ENCODE data around the gene FXR2.
A peak's percentile ranks its signal among the peaks of the same experiment; 100 is the strongest.
"Not testable (repeated sequence)": the region's sequence is repeated elsewhere in the genome, so short reads cannot be mapped to it uniquely, and the experiment has no call there.

FXR2 gene

GRCh38 chr17:7627250-7628121, 12.8 kb upstream of the FXR2 start, which contains the start of gene SAT2:
TSS of gene SAT2 (minus strand) at chr17:7627821. CDS start at chr17:7627635, 186 bp downstream.
- H3K27ac ChIP-seq (ENCODE audit: low read length): peak within 1 kb of the TSS; percentile 90
- peak within 1 kb of the TSS; percentile 93 to 97 for H3K9ac ChIP-seq (ENCODE audit: low read length in 2 of 2)
- H3K4me1 ChIP-seq (ENCODE audit: control insufficient read depth, insufficient read depth, low read length): peaks cover 12% of the 10 kb centered on the region
- peaks cover 2 to 4% of the 10 kb centered on the region in 2 donors for H3K36me3 ChIP-seq (ENCODE audit: control insufficient read depth in 2 of 2, insufficient read depth in 2 of 2, low read length in 2 of 2)
- H3K27me3 ChIP-seq (ENCODE audit: control insufficient read depth in 1 of 2, insufficient read depth in 2 of 2, low read length in 2 of 2): no peaks in the 10 kb centered on the region
- no peaks in the 10 kb centered on the region for H3K9me3 ChIP-seq (ENCODE audit: control insufficient read depth in 2 of 2, low read length in 2 of 2)
- peak within 1 kb of the TSS; percentile 86 to 87 for H3K4me3 ChIP-seq (ENCODE audit: low read length in 2 of 2)

- Histone ChIP-seq H3K9me3 (ENCODE audit: control insufficient read depth in 2 of 2, low read length in 2 of 2) (no peaks in the 10 kb centered on the region), H3K4me1 (ENCODE audit: control insufficient read depth, insufficient read depth, low read length) (peaks cover 12% of the 10 kb centered on the region), H3K36me3 (ENCODE audit: control insufficient read depth in 2 of 2, insufficient read depth in 2 of 2, low read length in 2 of 2) (peaks cover 2 to 4% of the 10 kb centered on the region in 2 donors), H3K4me3 (ENCODE audit: low read length in 2 of 2) (peak overlapping the region; percentile 86 to 87), H3K9ac (ENCODE audit: low read length in 2 of 2) (peak overlapping the region; percentile 93 to 97), H3K27ac (ENCODE audit: low read length) (peak overlapping the region; percentile 90), H3K27me3 (ENCODE audit: control insufficient read depth in 1 of 2, insufficient read depth in 2 of 2, low read length in 2 of 2) (no peaks in the 10 kb centered on the region)
These were observed 12.2 kb upstream of the FXR2 start for GRCh38 chr17:7626956-7627249.

DNA sequence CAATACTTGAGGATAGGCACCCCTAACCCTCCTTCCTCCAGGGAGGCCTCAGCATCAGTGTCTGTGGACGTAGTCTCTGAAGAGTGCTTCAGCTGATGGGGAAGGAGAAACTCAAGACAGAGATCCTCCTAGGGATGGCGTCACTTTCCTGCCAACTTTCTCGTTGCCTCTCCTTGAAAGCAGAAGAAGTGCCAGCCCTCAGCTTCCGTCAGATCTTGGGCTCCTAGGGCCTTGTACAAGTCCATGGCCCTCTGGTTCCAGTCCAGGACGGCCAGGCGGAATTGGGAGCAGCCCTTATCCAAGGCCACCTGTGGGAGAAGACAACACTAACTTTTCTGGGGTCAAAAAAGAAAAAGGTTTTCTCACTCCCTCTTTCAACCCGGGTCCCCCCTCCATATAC, 11.6 kb upstream of the FXR2 start:
- H3K27ac ChIP-seq (ENCODE audit: low read length): peak overlapping the region; percentile 90
- H3K9me3 ChIP-seq (ENCODE audit: control insufficient read depth in 2 of 2, low read length in 2 of 2): no peaks in the 10 kb centered on the region
- H3K4me1 ChIP-seq (ENCODE audit: control insufficient read depth, insufficient read depth, low read length): peaks cover 12% of the 10 kb centered on the region
- no peaks in the 10 kb centered on the region for H3K27me3 ChIP-seq (ENCODE audit: control insufficient read depth in 1 of 2, insufficient read depth in 2 of 2, low read length in 2 of 2)
- H3K9ac ChIP-seq (ENCODE audit: low read length in 2 of 2): peak overlapping the region; percentile 93 to 97
- peaks cover 2 to 4% of the 10 kb centered on the region in 2 donors for H3K36me3 ChIP-seq (ENCODE audit: control insufficient read depth in 2 of 2, insufficient read depth in 2 of 2, low read length in 2 of 2)
- H3K4me3 ChIP-seq (ENCODE audit: low read length in 2 of 2): peak overlapping the region; percentile 86 to 87

DNA sequence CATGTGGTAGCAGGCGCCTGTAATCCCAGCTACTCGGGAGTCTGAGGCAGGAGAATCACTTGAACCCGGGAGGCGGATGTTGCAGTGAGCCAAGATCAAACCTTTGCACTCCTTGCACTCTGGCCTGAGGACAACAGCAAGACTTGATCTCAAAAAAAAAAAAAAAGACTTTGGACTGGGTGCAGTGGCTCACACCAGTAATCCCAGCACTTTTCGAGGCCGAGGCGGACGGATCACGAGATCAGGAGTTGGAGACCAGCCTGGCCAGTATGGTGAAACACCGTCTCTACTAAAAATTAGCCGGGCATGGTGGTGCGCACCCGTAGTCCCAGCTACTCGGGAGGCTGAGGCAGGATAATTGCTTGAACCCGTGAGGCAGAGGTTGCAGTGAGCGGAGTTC, 11.1 kb upstream of the FXR2 start:
- peaks cover 12% of the 10 kb centered on the region for H3K4me1 ChIP-seq (ENCODE audit: control insufficient read depth, insufficient read depth, low read length)
- not testable (repeated sequence) for H3K9ac ChIP-seq (ENCODE audit: low read length in 2 of 2); H3K27ac ChIP-seq (ENCODE audit: low read length); H3K4me3 ChIP-seq (ENCODE audit: low read length in 2 of 2); H3K9me3 ChIP-seq (ENCODE audit: control insufficient read depth in 2 of 2, low read length in 2 of 2); H3K27me3 ChIP-seq (ENCODE audit: control insufficient read depth in 1 of 2, insufficient read depth in 2 of 2, low read length in 2 of 2); H3K36me3 ChIP-seq (ENCODE audit: control insufficient read depth in 2 of 2, insufficient read depth in 2 of 2, low read length in 2 of 2)

DNA sequence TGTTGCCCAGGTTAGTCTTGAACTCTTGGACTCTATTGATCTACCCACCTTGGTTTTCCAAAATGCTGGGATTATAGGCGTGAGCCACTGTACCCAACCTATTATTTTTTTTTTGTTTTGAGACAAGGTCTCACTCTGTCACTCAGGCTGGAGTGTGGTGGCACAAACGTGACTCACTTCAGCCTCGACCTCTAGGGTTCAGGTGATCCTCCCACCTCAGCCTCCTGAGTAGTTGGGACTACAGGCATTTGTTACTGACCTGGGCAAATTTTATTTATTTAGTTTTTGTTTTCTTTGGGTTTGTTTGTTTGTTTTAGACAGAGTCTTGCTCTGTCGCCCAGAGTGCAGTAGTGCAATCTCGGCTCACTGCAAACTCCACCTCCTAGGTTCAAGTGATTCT, 9.0 kb upstream of the FXR2 start:
- no peaks in the 10 kb centered on the region for H3K9me3 ChIP-seq (ENCODE audit: control insufficient read depth in 2 of 2, low read length in 2 of 2)
- no peak overlapping the region for H3K4me3 ChIP-seq (ENCODE audit: low read length in 2 of 2)
- H3K36me3 ChIP-seq (ENCODE audit: control insufficient read depth in 2 of 2, insufficient read depth in 2 of 2, low read length in 2 of 2): peaks cover 2 to 4% of the 10 kb centered on the region in 2 donors
- no peak overlapping the region for H3K9ac ChIP-seq (ENCODE audit: low read length in 2 of 2)
- H3K27me3 ChIP-seq (ENCODE audit: control insufficient read depth in 1 of 2, insufficient read depth in 2 of 2, low read length in 2 of 2): no peaks in the 10 kb centered on the region
- H3K27ac ChIP-seq (ENCODE audit: low read length): no peak overlapping the region
- H3K4me1 ChIP-seq (ENCODE audit: control insufficient read depth, insufficient read depth, low read length): peaks cover 12% of the 10 kb centered on the region

- Histone ChIP-seq H3K9me3 (ENCODE audit: control insufficient read depth in 2 of 2, low read length in 2 of 2) (no peaks in the 10 kb centered on the region), H3K27ac (ENCODE audit: low read length) (no peak overlapping the region), H3K4me3 (ENCODE audit: low read length in 2 of 2) (no peak overlapping the region), H3K4me1 (ENCODE audit: control insufficient read depth, insufficient read depth, low read length) (no peaks in the 10 kb centered on the region), H3K9ac (ENCODE audit: low read length in 2 of 2) (no peak overlapping the region), H3K27me3 (ENCODE audit: control insufficient read depth in 1 of 2, insufficient read depth in 2 of 2, low read length in 2 of 2) (no peaks in the 10 kb centered on the region), H3K36me3 (ENCODE audit: control insufficient read depth in 2 of 2, insufficient read depth in 2 of 2, low read length in 2 of 2) (no peaks in the 10 kb centered on the region)
These were observed 6.1 kb upstream of the FXR2 start for GRCh38 chr17:7620835-7621234.

GRCh38 chr17:7618608-7619007, 3.9 kb upstream of the FXR2 start:
- Histone ChIP-seq H3K27ac (ENCODE audit: low read length) (no peak overlapping the region), H3K27me3 (ENCODE audit: control insufficient read depth in 1 of 2, insufficient read depth in 2 of 2, low read length in 2 of 2) (no peaks in the 10 kb centered on the region), H3K9ac (ENCODE audit: low read length in 2 of 2) (no peak overlapping the region), H3K4me3 (ENCODE audit: low read length in 2 of 2) (no peak overlapping the region), H3K36me3 (ENCODE audit: control insufficient read depth in 2 of 2, insufficient read depth in 2 of 2, low read length in 2 of 2) (no peaks in the 10 kb centered on the region), H3K4me1 (ENCODE audit: control insufficient read depth, insufficient read depth, low read length) (peaks cover 6% of the 10 kb centered on the region), H3K9me3 (ENCODE audit: control insufficient read depth in 2 of 2, low read length in 2 of 2) (no peaks in the 10 kb centered on the region)

- Histone ChIP-seq H3K27ac (ENCODE audit: low read length) (peak overlapping the region; percentile 67), H3K36me3 (ENCODE audit: control insufficient read depth in 2 of 2, insufficient read depth in 2 of 2, low read length in 2 of 2) (peaks cover 2 to 3% of the 10 kb centered on the region in 2 donors), H3K27me3 (ENCODE audit: control insufficient read depth in 1 of 2, insufficient read depth in 2 of 2, low read length in 2 of 2) (no peaks in the 10 kb centered on the region), H3K9me3 (ENCODE audit: control insufficient read depth in 2 of 2, low read length in 2 of 2) (no peaks in the 10 kb centered on the region), H3K9ac (ENCODE audit: low read length in 2 of 2) (peak overlapping the region; percentile 67 to 69), H3K4me1 (ENCODE audit: control insufficient read depth, insufficient read depth, low read length) (peaks cover 19% of the 10 kb centered on the region), H3K4me3 (ENCODE audit: low read length in 2 of 2) (peak overlapping the region; percentile 69 to 73)
These were observed 609 bp upstream of the FXR2 start for GRCh38 chr17:7615265-7615747.

DNA sequence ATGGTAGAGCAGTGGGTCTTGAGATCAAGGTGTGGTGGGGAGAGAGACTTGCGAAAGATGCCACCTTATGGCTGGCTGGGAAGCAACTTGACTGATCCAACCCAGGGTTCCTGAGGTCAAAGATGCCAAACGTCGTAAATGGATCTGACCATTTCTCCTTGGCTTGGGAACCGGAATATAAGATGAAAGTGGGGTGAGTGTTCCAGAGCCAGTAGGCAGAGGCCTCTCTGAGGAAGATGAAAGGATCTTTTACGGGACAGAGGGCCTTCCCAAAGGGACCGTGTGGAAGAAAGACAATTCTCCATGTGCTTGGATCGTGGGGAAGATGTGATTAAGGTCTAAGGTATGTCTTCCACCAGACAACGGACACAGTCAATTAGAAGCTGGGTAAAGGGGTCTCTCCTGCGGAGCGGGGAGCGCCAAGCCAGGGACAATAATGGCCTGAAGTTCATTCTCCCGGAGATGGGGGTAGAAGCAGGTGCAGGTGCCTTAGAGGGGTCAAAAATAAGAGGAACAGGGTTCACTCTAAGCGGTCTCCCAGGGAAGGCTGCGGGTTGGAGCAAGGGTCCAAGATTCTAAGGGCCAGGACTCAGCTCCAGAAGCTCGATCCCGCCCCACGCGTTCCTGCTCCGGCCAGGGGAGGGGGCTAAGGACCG, 800 bp downstream of the FXR2 start:
- Histone ChIP-seq H3K4me3 (ENCODE audit: low read length in 2 of 2) (peak overlapping the region; percentile 84 to 87), H3K9me3 (ENCODE audit: control insufficient read depth in 2 of 2, low read length in 2 of 2) (no peaks in the 10 kb centered on the region), H3K27ac (ENCODE audit: low read length) (peak overlapping the region; percentile 77), H3K9ac (ENCODE audit: low read length in 2 of 2) (peak overlapping the region; percentile 75 to 90), H3K36me3 (ENCODE audit: control insufficient read depth in 2 of 2, insufficient read depth in 2 of 2, low read length in 2 of 2) (peaks cover 2 to 6% of the 10 kb centered on the region in 2 donors), H3K27me3 (ENCODE audit: control insufficient read depth in 1 of 2, insufficient read depth in 2 of 2, low read length in 2 of 2) (no peaks in the 10 kb centered on the region), H3K4me1 (ENCODE audit: control insufficient read depth, insufficient read depth, low read length) (peaks cover 19% of the 10 kb centered on the region)

- H3K9ac ChIP-seq (ENCODE audit: low read length in 2 of 2): no peak overlapping the region
- H3K4me1 ChIP-seq (ENCODE audit: control insufficient read depth, insufficient read depth, low read length): peaks cover 19% of the 10 kb centered on the region
- H3K4me3 ChIP-seq (ENCODE audit: low read length in 2 of 2): no peak overlapping the region
- H3K27ac ChIP-seq (ENCODE audit: low read length): no peak overlapping the region
- no peaks in the 10 kb centered on the region for H3K27me3 ChIP-seq (ENCODE audit: control insufficient read depth in 1 of 2, insufficient read depth in 2 of 2, low read length in 2 of 2)
- peaks cover 2 to 6% of the 10 kb centered on the region in 2 donors for H3K36me3 ChIP-seq (ENCODE audit: control insufficient read depth in 2 of 2, insufficient read depth in 2 of 2, low read length in 2 of 2)
- no peaks in the 10 kb centered on the region for H3K9me3 ChIP-seq (ENCODE audit: control insufficient read depth in 2 of 2, low read length in 2 of 2)
These were observed 2.4 kb downstream of the FXR2 start for GRCh38 chr17:7612294-7612640.

Measured in stomach smooth muscle (tissue), 2 donors.